ENCODE data around the gene KANSL1.

GRCh38 chr17:46124695-46125592 is 68.3 kb downstream of the KANSL1 start:
- TF ChIP-seq CTCF (IDR thresholded peaks at IDR 0.05; ENCODE audit: insufficient read depth, low read length, poor library complexity, severe bottlenecking) (no peak), EZH2phosphoT487 (conservative IDR thresholded peaks at IDR 0.05; ENCODE audit: low read length) (no peak)

Measured in SU-DHL-6 (cell line).